GM11168 (cell line): ENCODE results near the gene IBA57.
"Not testable (repeated sequence)": the region's sequence is repeated elsewhere in the genome, so short reads cannot be mapped to it uniquely, and the experiment has no call there.

ENCODE experiments used
- in situ Hi-C: fragments of 300-500 bp; cut with MboI; formaldehyde crosslinking; loops from one replicate; pipeline ENCODE4 v1.12.0; 2022; ENCODE audit warnings: low sequenced_read_pairs; ENCODE audit not compliant: unreplicated experiment

Gene IBA57

GRCh38 chr1:228182296-228183030 is 16.9 kb downstream of the IBA57 start:
- in situ Hi-C loops = no loop called here

GRCh38 chr1:228184152-228184551 is 18.5 kb downstream of the IBA57 start:
- in situ Hi-C loops = no loop called here

- in situ Hi-C loops = no loop called here
These were observed 20.0 kb downstream of the IBA57 start for GRCh38 chr1:228185641-228185965.

GRCh38 chr1:228188249-228188648 is 22.6 kb downstream of the IBA57 start:
- in situ Hi-C loops = not testable (repeated sequence)

GRCh38 chr1:228190182-228190581 is 24.6 kb downstream of the IBA57 start:
- in situ Hi-C loops = no loop called here

GRCh38 chr1:228190778-228191177 is 25.2 kb downstream of the IBA57 start:
- in situ Hi-C loops = no loop called here

- in situ Hi-C loops = no loop called here
These were observed 28.8 kb downstream of the IBA57 start for GRCh38 chr1:228194436-228194835.

GRCh38 chr1:228194921-228195812 is 29.6 kb downstream of the IBA57 start:
- in situ Hi-C loops = no loop called here

- in situ Hi-C loops = no loop called here
These were observed 32.0 kb downstream of the IBA57 start for GRCh38 chr1:228197555-228198147.

- in situ Hi-C loops = no loop called here
These were observed 33.5 kb downstream of the IBA57 start for GRCh38 chr1:228198977-228199590.

GRCh38 chr1:228204958-228205357 is 39.4 kb downstream of the IBA57 start:
- in situ Hi-C loops = no loop called here

- in situ Hi-C loops = no loop called here
These were observed 40.2 kb downstream of the IBA57 start for GRCh38 chr1:228205526-228206436.

GRCh38 chr1:228206582-228207351 is 41.2 kb downstream of the IBA57 start:
- in situ Hi-C loops = no loop called here

GRCh38 chr1:228207381-228207810 is 41.8 kb downstream of the IBA57 start:
- in situ Hi-C loops = no loop called here

GRCh38 chr1:228207851-228208821 is 42.5 kb downstream of the IBA57 start, which contains the start of gene OBSCN:
Gene OBSCN (plus strand): TSS chr1:228208044. CDS start chr1:228211784, 3,740 bp downstream.
- in situ Hi-C loops = no loop called here

GRCh38 chr1:228208831-228209551 is 43.4 kb downstream of the IBA57 start:
- in situ Hi-C loops = no loop called here

GRCh38 chr1:228209657-228210056 is 44.1 kb downstream of the IBA57 start:
- in situ Hi-C loops = no loop called here
